ENCODE results near the gene FHIT.

DNA sequence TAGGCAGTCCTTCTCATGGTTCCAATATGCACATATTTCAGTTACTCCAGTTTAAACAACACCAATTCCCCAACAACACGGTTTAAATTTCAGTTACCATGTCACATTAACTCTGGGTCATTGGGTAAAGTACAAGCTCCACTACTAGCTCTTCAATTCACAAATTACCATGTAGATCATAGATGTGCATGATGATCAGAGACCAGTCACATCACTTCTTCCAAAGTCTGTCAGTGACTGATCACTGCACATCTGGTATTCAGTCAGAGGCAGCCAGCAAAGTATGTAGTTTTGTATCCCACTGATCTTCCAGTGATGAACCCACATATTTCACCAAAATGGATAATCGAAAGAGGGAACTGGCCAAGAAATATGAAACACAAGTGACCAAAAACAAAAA, 1223.0 kb downstream of the FHIT start:
- TF ChIP-seq POLR2A (IDR thresholded peaks at IDR 0.05), result no peak
- no peak for TF ChIP-seq POLR2AphosphoS5 (IDR thresholded peaks at IDR 0.05)
- TF ChIP-seq, protein P1, sequence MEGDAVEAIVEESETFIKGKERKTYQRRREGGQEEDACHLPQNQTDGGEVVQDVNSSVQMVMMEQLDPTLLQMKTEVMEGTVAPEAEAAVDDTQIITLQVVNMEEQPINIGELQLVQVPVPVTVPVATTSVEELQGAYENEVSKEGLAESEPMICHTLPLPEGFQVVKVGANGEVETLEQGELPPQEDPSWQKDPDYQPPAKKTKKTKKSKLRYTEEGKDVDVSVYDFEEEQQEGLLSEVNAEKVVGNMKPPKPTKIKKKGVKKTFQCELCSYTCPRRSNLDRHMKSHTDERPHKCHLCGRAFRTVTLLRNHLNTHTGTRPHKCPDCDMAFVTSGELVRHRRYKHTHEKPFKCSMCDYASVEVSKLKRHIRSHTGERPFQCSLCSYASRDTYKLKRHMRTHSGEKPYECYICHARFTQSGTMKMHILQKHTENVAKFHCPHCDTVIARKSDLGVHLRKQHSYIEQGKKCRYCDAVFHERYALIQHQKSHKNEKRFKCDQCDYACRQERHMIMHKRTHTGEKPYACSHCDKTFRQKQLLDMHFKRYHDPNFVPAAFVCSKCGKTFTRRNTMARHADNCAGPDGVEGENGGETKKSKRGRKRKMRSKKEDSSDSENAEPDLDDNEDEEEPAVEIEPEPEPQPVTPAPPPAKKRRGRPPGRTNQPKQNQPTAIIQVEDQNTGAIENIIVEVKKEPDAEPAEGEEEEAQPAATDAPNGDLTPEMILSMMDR (IDR thresholded peaks at IDR 0.05), result no peak

Data from transverse colon (tissue), 4 donors.